ENCODE measurements around the gene TACR1. TPM values are rescaled to one million over a fixed set of nuclear protein-coding genes. Genes with fewer than 3 reads are reported as not detected.
"Not testable (repeated sequence)": the region's sequence is repeated elsewhere in the genome, so short reads cannot be mapped to it uniquely, and the experiment has no call there.

The TACR1 gene
- total and polyA plus RNA-seq, 9 donors: 0.07 to 0.54 (median 0.24) TPM

DNA sequence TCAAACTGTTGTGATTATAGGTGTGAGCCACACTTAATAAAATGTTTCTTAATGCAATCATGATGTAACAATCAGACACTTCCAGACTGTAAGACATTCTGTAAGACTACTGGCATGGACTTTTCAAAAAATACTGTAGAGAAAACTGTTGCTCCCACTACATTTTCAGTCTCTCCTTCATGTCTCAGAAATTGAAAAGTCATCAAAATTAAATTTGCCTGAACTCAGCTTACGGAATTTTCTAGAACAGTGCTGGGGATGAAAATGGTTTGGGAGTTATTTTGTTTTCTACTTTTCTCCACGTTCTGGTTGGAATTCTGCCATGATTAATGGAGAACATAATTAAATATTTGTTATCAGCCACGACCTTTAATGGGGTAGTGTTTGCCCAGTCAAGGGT, 26.8 kb upstream of the TACR1 start:
- DNase-seq: no peak
- H3K27ac ChIP-seq (ENCODE audit: low read length): no peak overlapping the region
- H3K4me3 ChIP-seq (ENCODE audit: low read length): no peak overlapping the region
- no peaks in the 10 kb centered on the region for H3K4me1 ChIP-seq (ENCODE audit: control insufficient read depth, insufficient read depth, low read length)
- WGBS (ENCODE audit: insufficient coverage): no CpG with 5 or more reads among the region's 3 CpGs
- no peaks in the 10 kb centered on the region for H3K36me3 ChIP-seq (ENCODE audit: control insufficient read depth, insufficient read depth, low read length)
- no peaks in the 10 kb centered on the region for H3K9me3 ChIP-seq (replicated peaks; ENCODE audit: control insufficient read depth, low read depth, low read length)
- no peaks in the 10 kb centered on the region for H3K27me3 ChIP-seq (ENCODE audit: control insufficient read depth, insufficient read depth, low read length)

GRCh38 chr2:75224636-75225094, 25.3 kb upstream of the TACR1 start:
- 78% methylated on average over 2 of the region's 4 CpGs for WGBS (ENCODE audit: insufficient coverage)
- Histone ChIP-seq H3K9me3 (replicated peaks; ENCODE audit: control insufficient read depth, low read depth, low read length) (no peaks in the 10 kb centered on the region), H3K4me3 (ENCODE audit: low read length) (no peak overlapping the region), H3K27me3 (ENCODE audit: control insufficient read depth, insufficient read depth, low read length) (no peaks in the 10 kb centered on the region), H3K4me1 (ENCODE audit: control insufficient read depth, insufficient read depth, low read length) (no peaks in the 10 kb centered on the region), H3K27ac (ENCODE audit: low read length) (no peak overlapping the region), H3K36me3 (ENCODE audit: control insufficient read depth, insufficient read depth, low read length) (no peaks in the 10 kb centered on the region)
- DNase-seq: peak; percentile 7

- no peaks in the 10 kb centered on the region for H3K9me3 ChIP-seq (replicated peaks; ENCODE audit: control insufficient read depth, low read depth, low read length)
- no peaks in the 10 kb centered on the region for H3K4me1 ChIP-seq (ENCODE audit: control insufficient read depth, insufficient read depth, low read length)
- H3K27ac ChIP-seq (ENCODE audit: low read length): no peak overlapping the region
- WGBS (ENCODE audit: insufficient coverage): no CpG with 5 or more reads among the region's 4 CpGs
- no peaks in the 10 kb centered on the region for H3K36me3 ChIP-seq (ENCODE audit: control insufficient read depth, insufficient read depth, low read length)
- H3K4me3 ChIP-seq (ENCODE audit: low read length): no peak overlapping the region
- H3K27me3 ChIP-seq (ENCODE audit: control insufficient read depth, insufficient read depth, low read length): no peaks in the 10 kb centered on the region
- DNase-seq: no peak
Measured at GRCh38 chr2:75222527-75222926, 23.2 kb upstream of the TACR1 start.

GRCh38 chr2:75221862-75222261, 22.5 kb upstream of the TACR1 start:
- Histone ChIP-seq H3K4me1 (ENCODE audit: control insufficient read depth, insufficient read depth, low read length) (no peaks in the 10 kb centered on the region), H3K9me3 (replicated peaks; ENCODE audit: control insufficient read depth, low read depth, low read length) (no peaks in the 10 kb centered on the region), H3K27ac (ENCODE audit: low read length) (no peak overlapping the region), H3K4me3 (ENCODE audit: low read length) (no peak overlapping the region), H3K27me3 (ENCODE audit: control insufficient read depth, insufficient read depth, low read length) (no peaks in the 10 kb centered on the region), H3K36me3 (ENCODE audit: control insufficient read depth, insufficient read depth, low read length) (no peaks in the 10 kb centered on the region)
- no peak for DNase-seq
- 88% methylated on average over 1 of the region's 3 CpGs for WGBS (ENCODE audit: insufficient coverage)

DNA sequence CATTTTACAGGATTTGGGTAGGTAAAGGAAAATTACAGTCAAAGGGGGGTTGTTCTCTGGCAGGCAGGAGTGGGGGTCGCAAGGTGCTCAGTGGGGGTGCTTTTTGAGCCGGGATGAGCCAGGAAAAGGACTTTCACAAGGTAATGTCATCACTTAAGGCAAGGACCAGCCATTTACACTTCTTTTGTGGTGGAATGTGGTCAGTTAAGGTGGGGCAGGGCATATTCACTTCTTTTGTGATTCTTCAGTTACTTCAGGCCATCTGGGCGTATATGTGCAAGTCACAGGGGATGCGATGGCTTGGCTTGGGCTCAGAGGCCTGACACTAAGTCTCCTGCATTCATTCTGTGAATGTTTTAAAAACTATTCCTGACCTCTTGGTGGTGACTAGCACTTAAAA, 19.9 kb upstream of the TACR1 start:
- H3K4me1 ChIP-seq (ENCODE audit: control insufficient read depth, insufficient read depth, low read length); H3K27me3 ChIP-seq (ENCODE audit: control insufficient read depth, insufficient read depth, low read length); H3K27ac ChIP-seq (ENCODE audit: low read length); DNase-seq; H3K4me3 ChIP-seq (ENCODE audit: low read length); H3K9me3 ChIP-seq (replicated peaks; ENCODE audit: control insufficient read depth, low read depth, low read length); H3K36me3 ChIP-seq (ENCODE audit: control insufficient read depth, insufficient read depth, low read length): not testable (repeated sequence)
- WGBS (ENCODE audit: insufficient coverage): no CpG with 5 or more reads among the region's 4 CpGs

DNA sequence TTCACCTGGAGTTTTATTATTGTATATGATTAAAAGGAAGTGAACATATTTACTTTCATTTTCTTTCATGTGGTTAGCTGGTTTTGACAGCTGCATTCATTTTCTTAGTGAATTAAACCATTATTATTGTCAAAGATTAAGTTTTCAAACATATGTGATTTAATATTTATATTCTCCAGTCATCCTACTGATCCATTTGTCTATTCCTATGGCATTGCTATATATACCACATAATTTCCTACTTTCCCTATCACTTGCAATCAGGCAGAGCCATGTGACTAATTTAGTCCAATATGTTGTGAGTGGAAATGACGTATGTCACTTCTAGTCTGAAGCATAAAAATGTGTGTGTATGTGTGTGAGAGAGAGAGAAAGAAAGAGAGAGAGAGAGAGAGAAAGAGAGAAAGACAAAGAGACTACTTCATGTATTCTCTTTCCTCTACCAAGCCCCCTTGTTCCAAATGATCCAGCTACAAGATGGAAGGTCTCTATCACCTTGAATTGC, 12.0 kb upstream of the TACR1 start:
- no CpG with 5 or more reads among the region's 1 CpG for WGBS (ENCODE audit: insufficient coverage)
- Histone ChIP-seq H3K36me3 (ENCODE audit: control insufficient read depth, insufficient read depth, low read length) (no peaks in the 10 kb centered on the region), H3K4me3 (ENCODE audit: low read length) (no peak overlapping the region), H3K4me1 (ENCODE audit: control insufficient read depth, insufficient read depth, low read length) (no peaks in the 10 kb centered on the region), H3K9me3 (replicated peaks; ENCODE audit: control insufficient read depth, low read depth, low read length) (no peaks in the 10 kb centered on the region), H3K27ac (ENCODE audit: low read length) (no peak overlapping the region), H3K27me3 (ENCODE audit: control insufficient read depth, insufficient read depth, low read length) (no peaks in the 10 kb centered on the region)
- DNase-seq: no peak

- Histone ChIP-seq H3K36me3 (ENCODE audit: control insufficient read depth, insufficient read depth, low read length) (no peaks in the 10 kb centered on the region), H3K4me1 (ENCODE audit: control insufficient read depth, insufficient read depth, low read length) (no peaks in the 10 kb centered on the region), H3K27ac (ENCODE audit: low read length) (no peak overlapping the region), H3K4me3 (ENCODE audit: low read length) (no peak overlapping the region), H3K27me3 (ENCODE audit: control insufficient read depth, insufficient read depth, low read length) (no peaks in the 10 kb centered on the region), H3K9me3 (replicated peaks; ENCODE audit: control insufficient read depth, low read depth, low read length) (no peaks in the 10 kb centered on the region)
- no peak for DNase-seq
- 100% methylated on average over 1 of the region's 3 CpGs for WGBS (ENCODE audit: insufficient coverage)
Measured at GRCh38 chr2:75210409-75210808, 11.1 kb upstream of the TACR1 start.

DNA sequence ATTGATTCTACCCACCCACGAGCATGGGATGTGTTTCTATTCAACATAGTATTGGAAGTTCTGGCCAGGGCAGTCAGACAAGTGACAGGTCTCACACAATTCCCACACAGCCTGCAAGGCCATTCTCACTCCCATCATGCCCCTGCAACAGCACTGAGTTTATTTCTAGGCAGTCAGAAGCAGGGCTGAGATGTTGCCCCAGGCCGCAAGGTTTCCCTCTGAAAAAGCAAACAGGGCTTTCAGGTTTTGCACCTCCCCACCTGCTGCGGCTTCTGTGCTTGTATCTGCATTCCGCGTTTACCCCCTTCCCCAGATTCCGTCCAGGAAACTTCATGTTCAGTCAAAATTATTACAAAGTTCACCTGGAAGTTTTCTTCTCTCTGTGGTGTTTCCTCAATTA, 9.4 kb upstream of the TACR1 start:
- 69% methylated on average over 5 of the region's 6 CpGs for WGBS (ENCODE audit: insufficient coverage)

DNA sequence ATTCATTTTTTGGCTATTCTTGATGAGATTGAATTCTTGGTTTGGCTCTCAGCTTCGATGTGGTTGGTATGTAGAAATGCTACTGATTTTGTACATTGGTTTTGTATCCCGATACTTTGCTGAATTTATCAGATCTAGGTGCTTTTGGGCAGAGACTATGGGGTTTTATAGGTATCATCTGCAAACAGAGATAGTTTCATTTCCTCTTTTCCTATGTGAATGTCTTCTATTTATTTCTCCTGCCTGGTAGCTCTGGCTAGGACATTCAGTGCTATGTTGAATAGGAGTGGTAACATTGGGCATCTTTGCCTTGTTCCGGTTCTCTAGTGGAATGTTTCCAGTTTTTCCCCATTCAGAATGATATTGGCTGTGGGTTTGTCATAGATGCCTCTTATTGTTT, 5.5 kb upstream of the TACR1 start:
- peaks cover 19% of the 10 kb centered on the region for H3K27me3 ChIP-seq (ENCODE audit: control insufficient read depth, insufficient read depth, low read length)
- no peaks in the 10 kb centered on the region for H3K36me3 ChIP-seq (ENCODE audit: control insufficient read depth, insufficient read depth, low read length)
- no peaks in the 10 kb centered on the region for H3K9me3 ChIP-seq (replicated peaks; ENCODE audit: control insufficient read depth, low read depth, low read length)
- WGBS (ENCODE audit: insufficient coverage): no CpG with 5 or more reads among the region's 3 CpGs
- peaks cover 12% of the 10 kb centered on the region for H3K4me1 ChIP-seq (ENCODE audit: control insufficient read depth, insufficient read depth, low read length)
- no peak for DNase-seq
- H3K27ac ChIP-seq (ENCODE audit: low read length): no peak overlapping the region
- H3K4me3 ChIP-seq (ENCODE audit: low read length): no peak overlapping the region

More for the DNA sequence above, 9.4 kb upstream of the TACR1 start:
- H3K4me3 ChIP-seq (ENCODE audit: low read length): no peak overlapping the region
- no peaks in the 10 kb centered on the region for H3K4me1 ChIP-seq (ENCODE audit: control insufficient read depth, insufficient read depth, low read length)
- H3K9me3 ChIP-seq (replicated peaks; ENCODE audit: control insufficient read depth, low read depth, low read length): no peaks in the 10 kb centered on the region
- no peaks in the 10 kb centered on the region for H3K36me3 ChIP-seq (ENCODE audit: control insufficient read depth, insufficient read depth, low read length)
- H3K27me3 ChIP-seq (ENCODE audit: control insufficient read depth, insufficient read depth, low read length): no peaks in the 10 kb centered on the region
- H3K27ac ChIP-seq (ENCODE audit: low read length): no peak overlapping the region
- no peak for DNase-seq

DNA sequence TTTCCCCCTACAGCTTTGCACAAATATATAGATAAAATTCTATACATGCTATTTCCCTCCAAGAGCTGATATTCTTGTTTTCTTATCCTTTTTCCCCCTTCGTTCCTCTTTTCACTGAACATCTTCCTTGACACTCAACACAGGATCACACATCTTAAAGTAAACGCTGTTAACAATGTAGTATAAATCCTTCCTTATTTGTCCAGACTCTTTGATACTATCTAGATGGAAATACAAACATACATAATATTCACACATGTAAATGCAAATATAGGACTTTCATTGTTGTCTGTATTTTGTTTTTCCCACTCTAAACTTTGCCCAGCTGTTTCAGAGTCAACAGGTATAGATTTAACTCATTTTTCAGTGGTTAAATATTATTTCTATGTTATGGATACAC, 3.0 kb upstream of the TACR1 start:
- WGBS (ENCODE audit: insufficient coverage): no CpG with 5 or more reads among the region's 2 CpGs
- no peaks in the 10 kb centered on the region for H3K36me3 ChIP-seq (ENCODE audit: control insufficient read depth, insufficient read depth, low read length)
- DNase-seq: no peak
- H3K27ac ChIP-seq (ENCODE audit: low read length): no peak overlapping the region
- H3K4me3 ChIP-seq (ENCODE audit: low read length): no peak overlapping the region
- no peaks in the 10 kb centered on the region for H3K9me3 ChIP-seq (replicated peaks; ENCODE audit: control insufficient read depth, low read depth, low read length)
- peaks cover 21% of the 10 kb centered on the region for H3K4me1 ChIP-seq (ENCODE audit: control insufficient read depth, insufficient read depth, low read length)
- H3K27me3 ChIP-seq (ENCODE audit: control insufficient read depth, insufficient read depth, low read length): peaks cover 35% of the 10 kb centered on the region

Data from muscle of leg (tissue), 11 donors.